ENCODE data around the gene EIF4E. TPM values are rescaled to one million over a fixed set of nuclear protein-coding genes. Genes with fewer than 3 reads are reported as not detected.

Gene EIF4E
- total RNA-seq, 2 donors from 2014 or later: 57.2 to 62.8 TPM

DNA sequence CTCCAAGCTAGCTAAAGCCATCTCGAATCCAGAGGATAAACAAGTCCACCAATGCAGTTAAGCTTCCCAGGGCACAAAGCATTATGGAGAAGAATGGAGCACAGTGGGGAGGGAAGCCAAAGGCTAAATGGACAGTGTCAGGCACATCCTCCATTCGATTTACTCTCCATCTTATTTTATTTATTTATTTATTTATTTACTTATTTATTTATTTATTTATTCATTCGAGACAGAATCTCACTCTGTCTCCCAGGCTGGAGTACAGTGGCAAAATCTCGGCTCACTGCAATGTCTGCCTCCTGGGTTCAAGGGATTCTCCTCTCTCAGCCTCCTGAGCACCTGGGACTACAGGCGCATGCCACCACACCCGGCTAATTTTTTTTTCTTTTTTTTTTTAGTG, 26.3 kb upstream of the EIF4E start:
- H3K27ac ChIP-seq: no peak overlapping the region
- no peak for DNase-seq (ENCODE audit: low spot score)
- H3K36me3 ChIP-seq: no peaks in the 10 kb centered on the region
- H3K4me1 ChIP-seq: no peaks in the 10 kb centered on the region
- H3K27me3 ChIP-seq: no peaks in the 10 kb centered on the region
- no peaks in the 10 kb centered on the region for H3K9me3 ChIP-seq
- H3K4me3 ChIP-seq: no peak overlapping the region
- TF ChIP-seq, protein P1, sequence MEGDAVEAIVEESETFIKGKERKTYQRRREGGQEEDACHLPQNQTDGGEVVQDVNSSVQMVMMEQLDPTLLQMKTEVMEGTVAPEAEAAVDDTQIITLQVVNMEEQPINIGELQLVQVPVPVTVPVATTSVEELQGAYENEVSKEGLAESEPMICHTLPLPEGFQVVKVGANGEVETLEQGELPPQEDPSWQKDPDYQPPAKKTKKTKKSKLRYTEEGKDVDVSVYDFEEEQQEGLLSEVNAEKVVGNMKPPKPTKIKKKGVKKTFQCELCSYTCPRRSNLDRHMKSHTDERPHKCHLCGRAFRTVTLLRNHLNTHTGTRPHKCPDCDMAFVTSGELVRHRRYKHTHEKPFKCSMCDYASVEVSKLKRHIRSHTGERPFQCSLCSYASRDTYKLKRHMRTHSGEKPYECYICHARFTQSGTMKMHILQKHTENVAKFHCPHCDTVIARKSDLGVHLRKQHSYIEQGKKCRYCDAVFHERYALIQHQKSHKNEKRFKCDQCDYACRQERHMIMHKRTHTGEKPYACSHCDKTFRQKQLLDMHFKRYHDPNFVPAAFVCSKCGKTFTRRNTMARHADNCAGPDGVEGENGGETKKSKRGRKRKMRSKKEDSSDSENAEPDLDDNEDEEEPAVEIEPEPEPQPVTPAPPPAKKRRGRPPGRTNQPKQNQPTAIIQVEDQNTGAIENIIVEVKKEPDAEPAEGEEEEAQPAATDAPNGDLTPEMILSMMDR (IDR thresholded peaks at IDR 0.05): no peak

DNA sequence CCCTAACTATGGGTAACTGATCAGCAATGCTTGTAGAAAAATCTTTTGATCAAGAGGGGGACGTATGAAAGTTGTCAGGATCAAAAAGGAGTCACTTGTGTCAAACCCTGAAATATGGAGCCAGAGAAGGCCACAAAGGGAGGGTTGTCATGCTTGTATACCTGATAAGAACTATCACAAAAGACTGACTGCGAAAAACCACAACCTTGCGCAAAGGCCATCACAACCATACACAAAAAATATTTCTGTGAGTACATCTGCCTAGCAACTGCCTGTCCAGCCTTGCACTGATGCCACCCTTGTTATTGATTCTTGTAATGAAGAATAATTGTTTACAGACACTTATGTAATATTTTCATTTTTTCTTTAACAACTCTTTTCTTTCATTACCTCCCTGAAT, 22.8 kb upstream of the EIF4E start:
- DNase-seq (ENCODE audit: low spot score): no peak
- H3K9me3 ChIP-seq: no peaks in the 10 kb centered on the region
- no peak overlapping the region for H3K27ac ChIP-seq
- TF ChIP-seq, protein P1 (IDR thresholded peaks at IDR 0.05): no peak
- H3K4me1 ChIP-seq: no peaks in the 10 kb centered on the region
- no peaks in the 10 kb centered on the region for H3K27me3 ChIP-seq
- H3K4me3 ChIP-seq: no peak overlapping the region
- no peaks in the 10 kb centered on the region for H3K36me3 ChIP-seq

DNA sequence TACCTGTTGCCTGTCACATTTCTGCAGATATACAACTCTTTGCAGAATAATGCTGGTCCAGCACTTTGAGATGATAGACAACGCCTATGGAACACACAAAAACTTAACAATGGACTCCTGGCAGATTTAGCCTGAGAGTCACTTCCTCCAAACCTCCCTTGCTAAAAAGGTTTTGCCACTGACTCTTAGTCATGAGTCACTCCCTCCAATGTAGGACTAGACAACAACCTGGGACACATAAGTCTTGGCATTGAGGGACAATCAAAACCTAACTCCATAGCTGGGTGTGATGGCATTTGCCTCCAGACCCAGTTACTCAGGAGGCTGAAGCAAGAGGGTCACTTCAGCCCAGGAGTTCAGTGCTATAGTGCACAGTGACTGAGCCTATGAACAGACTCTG, 22.0 kb upstream of the EIF4E start:
- no peak overlapping the region for H3K27ac ChIP-seq
- DNase-seq (ENCODE audit: low spot score): no peak
- no peaks in the 10 kb centered on the region for H3K27me3 ChIP-seq
- H3K4me1 ChIP-seq: no peaks in the 10 kb centered on the region
- no peaks in the 10 kb centered on the region for H3K9me3 ChIP-seq
- H3K4me3 ChIP-seq: no peak overlapping the region
- TF ChIP-seq, protein P1 (IDR thresholded peaks at IDR 0.05): no peak
- no peaks in the 10 kb centered on the region for H3K36me3 ChIP-seq

DNA sequence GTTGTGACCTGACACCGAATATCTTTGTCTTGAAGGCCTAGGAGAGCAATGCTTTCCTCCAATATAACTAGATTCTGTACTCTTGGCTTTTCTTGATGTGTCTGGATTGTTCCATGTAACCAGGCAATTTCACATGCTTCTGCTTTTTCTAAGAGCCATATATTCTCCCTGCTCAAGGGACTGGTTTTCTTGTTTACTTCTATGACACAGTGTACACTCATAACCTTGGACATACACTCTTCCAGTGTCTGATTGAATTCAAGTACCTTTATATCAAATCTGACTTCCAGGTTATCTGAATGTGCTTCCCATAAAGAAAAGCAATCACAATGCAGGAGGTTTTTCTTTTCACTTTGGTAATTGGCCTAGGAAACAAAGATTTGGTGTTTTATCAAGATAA, 17.4 kb upstream of the EIF4E start:
- DNase-seq (ENCODE audit: low spot score): no peak
- Histone ChIP-seq H3K4me1 (no peaks in the 10 kb centered on the region), H3K9me3 (no peaks in the 10 kb centered on the region), H3K4me3 (no peak overlapping the region), H3K27ac (no peak overlapping the region), H3K27me3 (no peaks in the 10 kb centered on the region), H3K36me3 (no peaks in the 10 kb centered on the region)
- TF ChIP-seq, protein P1 (IDR thresholded peaks at IDR 0.05): no peak

DNA sequence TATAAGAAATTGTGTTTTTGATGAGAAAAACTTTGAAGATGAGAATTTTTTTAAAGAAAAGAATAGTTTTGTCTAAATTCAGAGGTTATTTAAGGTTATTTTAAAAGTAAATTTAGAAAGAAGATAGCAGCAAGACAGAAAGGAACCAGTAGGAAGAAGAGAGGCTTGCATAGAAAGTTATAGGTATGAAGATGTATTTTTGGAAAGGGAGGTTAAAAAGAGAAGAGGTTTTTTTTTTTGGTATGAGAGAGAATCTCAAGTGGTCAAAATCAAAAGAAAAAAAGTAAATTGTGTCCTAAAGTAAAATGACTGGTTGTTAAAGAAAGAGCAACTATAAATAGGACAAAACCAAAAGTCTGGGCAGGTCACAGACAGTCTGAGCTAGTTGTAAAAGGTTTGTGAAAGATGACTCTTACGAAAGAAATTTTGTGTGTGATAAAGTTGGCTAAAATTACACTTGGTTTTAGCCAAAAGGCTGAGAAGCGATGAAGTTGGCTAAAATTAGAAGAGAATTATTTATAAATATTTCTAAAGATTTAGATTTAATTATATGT, 16.4 kb upstream of the EIF4E start:
- Histone ChIP-seq H3K27ac (no peak overlapping the region), H3K27me3 (no peaks in the 10 kb centered on the region), H3K9me3 (no peaks in the 10 kb centered on the region), H3K4me1 (no peaks in the 10 kb centered on the region), H3K4me3 (no peak overlapping the region), H3K36me3 (no peaks in the 10 kb centered on the region)
- no peak for DNase-seq (ENCODE audit: low spot score)
- TF ChIP-seq, protein P1 (IDR thresholded peaks at IDR 0.05): no peak

DNA sequence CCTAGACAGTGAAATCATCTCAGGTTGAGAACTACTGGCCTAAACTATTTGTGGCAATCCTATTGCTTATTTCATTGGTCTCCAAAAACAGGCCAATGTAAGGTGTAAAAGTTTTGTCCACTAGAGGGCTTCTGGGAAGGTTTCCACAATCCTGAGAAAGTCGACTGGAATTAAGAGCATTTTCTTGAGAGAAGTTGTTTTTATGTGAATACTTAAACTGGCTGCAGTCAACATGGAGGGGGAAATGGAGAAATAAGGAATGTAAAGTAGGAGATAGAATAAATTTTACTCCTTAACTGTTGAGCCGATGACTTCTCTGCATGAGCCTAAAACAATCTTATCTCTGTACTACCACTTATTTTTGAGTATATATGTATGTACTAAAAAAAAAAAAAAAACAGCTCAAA, 11.0 kb upstream of the EIF4E start:
- Histone ChIP-seq H3K27me3 (no peaks in the 10 kb centered on the region), H3K27ac (no peak overlapping the region), H3K4me3 (no peak overlapping the region), H3K4me1 (no peaks in the 10 kb centered on the region), H3K9me3 (no peaks in the 10 kb centered on the region), H3K36me3 (no peaks in the 10 kb centered on the region)
- TF ChIP-seq, protein P1 (IDR thresholded peaks at IDR 0.05): peak; percentile 49 to 77
- no peak for DNase-seq (ENCODE audit: low spot score)

Data from right atrium auricular region (tissue), 2 donors.